HepG2 (cell line): Measurements from ENCODE around the gene SAMD8. TPM values are rescaled to one million over a fixed set of nuclear protein-coding genes. Genes with fewer than 3 reads are reported as not detected.
A peak's percentile ranks its signal among the peaks of the same experiment; 100 is the strongest.

Experiments used
- ATAC-seq: fragments of 200-7000 bp; cut with Tn5 transposase; 3 replicates; pipeline ENCODE4 v1.9.1; 2020; ENCODE audit warnings: mild to moderate bottlenecking, moderate library complexity
- BruUV-seq: library from RNA; stranded (reverse); fragments of 400-500 nt; replicated peaks from 2 replicates; lab custom pipeline; 2021; lab: Mats Ljungman, UMichigan
- CTCF ChIA-PET: fragments of 300-600 bp; formaldehyde crosslinking; extraction: SDS; loops from one replicate; lab custom pipeline; 2021; ENCODE audit warnings: low total read pairs, inconsistent platforms, low intra/inter-chr PET ratio; lab: Yijun Ruan, JAX
- POLR2A ChIA-PET: fragments of 350-600 bp; sonication (Branson Sonifier 250); formaldehyde crosslinking; loops from one replicate; lab custom pipeline; 2020; ENCODE audit warnings: antibody characterized with exemption, inconsistent platforms; lab: Yijun Ruan, JAX
- DNase-seq: peaks from one replicate; pipeline ENCODE4 v3.0.0-alpha.2; 2015; ENCODE audit warnings: low spot score
- FAIRE-seq: peaks from 3 replicates; lab custom pipeline; 2011; peaks lifted over from hg19 to GRCh38; lab: Jason Lieb, UNC
- H2AFZ ChIP-seq: one replicate; pipeline ENCODE4 v1.6.1; 2011; ENCODE audit warnings: low read length, inconsistent platforms
- H3K27ac ChIP-seq: fragments of 300-600 bp; 3 replicates; pipeline ENCODE4 v1.8.0; 2011; ENCODE audit warnings: mixed run types, mild to moderate bottlenecking, mixed read lengths, low read length, inconsistent platforms; ENCODE audit not compliant: insufficient read depth; ENCODE audit errors: extremely low read length
- H3K27me3 ChIP-seq, 2 experiments: fragments of 200-600 bp in 1 of 2; 2 replicates in 1 of 2; 3 replicates in 1 of 2; pipeline versions ENCODE4 v1.6.0 to v1.8.0; 2011; ENCODE audit warnings: low read length in 2 of 2, mild to moderate bottlenecking in 2 of 2, moderate library complexity in 2 of 2, inconsistent platforms in 1 of 2; ENCODE audit not compliant: insufficient read depth in 2 of 2, control insufficient read depth in 1 of 2
- H3K36me3 ChIP-seq, 2 experiments: fragments of 200-600 bp in 1 of 2; replicated peaks in 1 of 2; 2 replicates in 1 of 2; 3 replicates in 1 of 2; pipeline versions ENCODE4 v1.5.1 to v1.8.0; 2011; ENCODE audit warnings: low read length in 2 of 2, inconsistent platforms in 1 of 2; ENCODE audit not compliant: insufficient read depth in 2 of 2, control insufficient read depth in 1 of 2
- H3K4me1 ChIP-seq: 2 replicates; pipeline ENCODE4 v1.5.1; 2012; ENCODE audit warnings: low read length, inconsistent platforms; ENCODE audit not compliant: insufficient read depth
- H3K4me2 ChIP-seq: 2 replicates; pipeline ENCODE4 v1.6.0; 2011; ENCODE audit warnings: low read depth, low read length, inconsistent platforms
- H3K4me3 ChIP-seq, 3 experiments: fragments of 200-600 bp in 1 of 3; sonication (generic), shearing (Covaris generic) in 1 of 3; replicated peaks in 1 of 3; 2 replicates each; pipeline ENCODE4 v1.5.1; 2011 to 2016; ENCODE audit warnings: low read length in 3 of 3, inconsistent platforms in 2 of 3, low read depth in 2 of 3, mild to moderate bottlenecking in 2 of 3, control low read depth in 1 of 3, mixed read lengths in 1 of 3; ENCODE audit not compliant: insufficient read depth in 1 of 3
- H3K79me2 ChIP-seq: one replicate; pipeline ENCODE4 v1.6.1; 2011; ENCODE audit warnings: low read length, inconsistent platforms; ENCODE audit not compliant: insufficient read depth
- H3K9ac ChIP-seq: 2 replicates; pipeline ENCODE4 v1.6.0; 2011; ENCODE audit warnings: mild to moderate bottlenecking, low read depth, low read length, inconsistent platforms; ENCODE audit not compliant: insufficient read depth
- H3K9me3 ChIP-seq: 2 replicates; pipeline ENCODE4 v1.5.1; 2012; ENCODE audit warnings: mild to moderate bottlenecking, low read length
- H4K20me1 ChIP-seq: 2 replicates; pipeline ENCODE4 v1.6.0; 2011; ENCODE audit warnings: inconsistent platforms, mild to moderate bottlenecking, low read length, moderate library complexity; ENCODE audit not compliant: insufficient read depth
- CHCHD3 ChIP-seq: sonication (generic); formaldehyde crosslinking; IDR thresholded peaks from 2 replicates; pipeline ENCODE4 v1.8.0; 2022; ENCODE audit warnings: mild to moderate bottlenecking, missing genetic modification reagents, moderate library complexity
- FOSL2 ChIP-seq: sonication (generic); formaldehyde crosslinking; IDR thresholded peaks from 2 replicates; pipeline ENCODE4 v1.4.0; 2020; ENCODE audit warnings: missing genetic modification reagents
- FOXA1 ChIP-seq, 2 experiments: fragments of 450-650 bp in 1 of 2; sonication (generic) in 1 of 2; formaldehyde crosslinking in 1 of 2; IDR thresholded peaks; 2 replicates each; pipeline versions ENCODE4 v1.4.0 to v1.6.1; 2016 to 2020; ENCODE audit warnings: missing genetic modification reagents in 1 of 2
- FOXA3 ChIP-seq: IDR thresholded peaks from 2 replicates; pipeline ENCODE4 v1.6.1; 2016; ENCODE audit warnings: missing genetic modification reagents, missing compliant biosample characterization
- SAP130 ChIP-seq: IDR thresholded peaks from 2 replicates; pipeline ENCODE4 v1.6.1; 2016; ENCODE audit warnings: low read depth
- SP4 ChIP-seq: sonication (generic); formaldehyde crosslinking; IDR thresholded peaks from 2 replicates; pipeline ENCODE4 v1.8.1; 2023; ENCODE audit warnings: mild to moderate bottlenecking, missing genetic modification reagents
- ZNF441 ChIP-seq: sonication (generic); formaldehyde crosslinking; IDR thresholded peaks from 2 replicates; pipeline ENCODE4 v1.7.0; 2021; ENCODE audit warnings: missing genetic modification reagents, borderline replicate concordance
- ZNF709 ChIP-seq: sonication (generic); formaldehyde crosslinking; IDR thresholded peaks from 2 replicates; pipeline ENCODE4 v1.5.0; 2020; ENCODE audit warnings: mild to moderate bottlenecking, missing genetic modification reagents
- ZNF879 ChIP-seq: sonication (generic); formaldehyde crosslinking; IDR thresholded peaks from 2 replicates; pipeline ENCODE4 v1.8.1; 2023; ENCODE audit warnings: missing genetic modification reagents
- WGBS: methylation state at CpG from one replicate; pipeline ENCODE4 v1.1.6; 2017; ENCODE audit warnings: low lambda C conversion rate; 5-methylcytosine and 5-hydroxymethylcytosine counted together
- in situ Hi-C: cut with HindIII; loops from 2 replicates; pipeline ENCODE4 v1.10.0; 2017; ENCODE audit warnings: low pct_unique_long_range_greater_than_20kb; ENCODE audit not compliant: extremely low pct_ligation_motif_present
- intact Hi-C: fragments of 100-400 bp; cut with micrococcal nuclease; formaldehyde crosslinking; loops from one replicate; pipeline ENCODE4 v1.10.0; 2022; ENCODE audit not compliant: unreplicated experiment
- polyA plus RNA-seq, 8 experiments: library from polyadenylated mRNA; depleted of rRNA in 3 of 8; stranded (reverse) in 7 of 8; unstranded in 1 of 8; fragments of >200 nt; fragmentation: Illumina TruSeq in 4 of 8; extraction: Trizol in 4 of 8; gene quantifications; 2 replicates each; pipeline versions ENCODE4 v1.2.1 to v1.2.3, GENCODE V29; 2011 to 2016; ENCODE audit warnings: low read depth in 4 of 8, missing spikeins in 1 of 8, mixed read lengths in 1 of 8; ENCODE audit not compliant: insufficient read depth in 1 of 8
- total RNA-seq, 5 experiments: library from RNA; depleted of rRNA; stranded (reverse); fragments of >200 nt; fragmentation: Illumina TruSeq; extraction: Trizol; gene quantifications; 2 replicates each; pipeline ENCODE4 v1.2.3, GENCODE V29; 2016; ENCODE audit warnings: low read depth in 1 of 5
- TF ChIP-seq, protein P1 (sequence below): sonication (generic); formaldehyde crosslinking; IDR thresholded peaks from 2 replicates; pipeline ENCODE4 v1.8.0; 2022; ENCODE audit warnings: mild to moderate bottlenecking, missing genetic modification reagents; ENCODE audit not compliant: insufficient replicate concordance
- TF ChIP-seq, protein P2 (sequence below): sonication (generic); formaldehyde crosslinking; IDR thresholded peaks from 2 replicates; pipeline ENCODE4 v1.4.0; 2020; ENCODE audit warnings: missing genetic modification reagents
- TF ChIP-seq, protein P3 (sequence below): IDR thresholded peaks from 2 replicates; pipeline ENCODE4 v1.6.1; 2012; ENCODE audit warnings: low read length, improper control_type of control experiment

The SAMD8 gene
- total and polyA plus RNA-seq, 2 of the 13 experiments (the other 11 are each of a cell fraction or from before 2014, with no cell fraction given) = 10.4 to 13.2 TPM

DNA sequence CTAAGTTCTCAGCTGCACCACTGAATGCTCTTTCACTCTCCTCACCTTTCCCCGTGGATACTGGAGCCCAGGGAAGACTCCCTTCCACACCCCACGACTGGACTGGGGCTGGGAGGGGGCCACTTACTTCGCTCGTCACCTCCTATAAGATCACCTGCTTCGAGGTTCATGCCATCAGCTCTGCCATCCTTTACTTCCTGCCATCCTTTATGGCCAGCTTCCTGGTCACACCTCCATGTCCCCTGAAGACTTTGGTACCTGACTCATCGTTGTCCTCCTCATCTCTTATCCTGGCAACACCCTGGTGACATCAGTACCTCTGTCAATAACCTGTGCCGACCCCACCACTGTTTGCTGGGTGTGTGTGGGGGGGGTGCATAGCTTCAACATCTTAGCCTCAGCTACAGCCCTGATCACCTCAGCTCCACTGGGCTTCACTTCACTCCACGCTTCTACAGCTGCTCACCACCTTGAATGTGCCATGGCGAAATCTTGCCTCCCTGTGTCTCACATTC lies 90.4 kb downstream of the SAMD8 start:
- no peaks in the 10 kb centered on the region for H3K27me3 ChIP-seq
- H2AFZ ChIP-seq = no peak overlapping the region
- no peak overlapping the region for H3K4me3 ChIP-seq
- H3K9me3 ChIP-seq = no peaks in the 10 kb centered on the region
- no peak overlapping the region for H3K9ac ChIP-seq
- ATAC-seq (peak; percentile 40), DNase-seq (peak; percentile 45), FAIRE-seq (no peak)
- no peaks in the 10 kb centered on the region for H4K20me1 ChIP-seq
- ChIA-PET CTCF (no interaction called here), POLR2A (interaction anchor here (1.8 to 2.2 kb wide), 2 partner anchors 9 to 14 kb away, joined by 8 to 9 read pairs; partner anchors contain the start of gene VDAC2)
- in situ Hi-C loops = no loop called here
- no peaks in the 10 kb centered on the region for H3K79me2 ChIP-seq
- WGBS = 51% methylated on average over 9 of the region's 9 CpGs
- no peak overlapping the region for H3K4me2 ChIP-seq
- no peaks in the 10 kb centered on the region for H3K36me3 ChIP-seq
- TF ChIP-seq SP4 (CRISPR knock-in tag) = 0 out of 2 replicates have a peak, but pooled peaks have one; percentile 32
- TF ChIP-seq ZNF441 (CRISPR knock-in tag) = no peak
- no peak for TF ChIP-seq FOXA1 (IDR thresholded peaks at IDR 0.05)
- peak; percentile 47; the same call in 1 of the 2 replicates for TF ChIP-seq FOXA1 (CRISPR knock-in tag; IDR thresholded peaks at IDR 0.05)
- peak; percentile 59 for TF ChIP-seq FOSL2 (CRISPR knock-in tag)
- 0 out of 2 replicates have a peak, but pooled peaks have one; percentile 10 for TF ChIP-seq SAP130 (CRISPR knock-in tag)
- TF ChIP-seq, protein P1, sequence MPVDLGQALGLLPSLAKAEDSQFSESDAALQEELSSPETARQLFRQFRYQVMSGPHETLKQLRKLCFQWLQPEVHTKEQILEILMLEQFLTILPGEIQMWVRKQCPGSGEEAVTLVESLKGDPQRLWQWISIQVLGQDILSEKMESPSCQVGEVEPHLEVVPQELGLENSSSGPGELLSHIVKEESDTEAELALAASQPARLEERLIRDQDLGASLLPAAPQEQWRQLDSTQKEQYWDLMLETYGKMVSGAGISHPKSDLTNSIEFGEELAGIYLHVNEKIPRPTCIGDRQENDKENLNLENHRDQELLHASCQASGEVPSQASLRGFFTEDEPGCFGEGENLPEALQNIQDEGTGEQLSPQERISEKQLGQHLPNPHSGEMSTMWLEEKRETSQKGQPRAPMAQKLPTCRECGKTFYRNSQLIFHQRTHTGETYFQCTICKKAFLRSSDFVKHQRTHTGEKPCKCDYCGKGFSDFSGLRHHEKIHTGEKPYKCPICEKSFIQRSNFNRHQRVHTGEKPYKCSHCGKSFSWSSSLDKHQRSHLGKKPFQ (CRISPR knock-in tag) = no peak
- TF ChIP-seq, protein P2, sequence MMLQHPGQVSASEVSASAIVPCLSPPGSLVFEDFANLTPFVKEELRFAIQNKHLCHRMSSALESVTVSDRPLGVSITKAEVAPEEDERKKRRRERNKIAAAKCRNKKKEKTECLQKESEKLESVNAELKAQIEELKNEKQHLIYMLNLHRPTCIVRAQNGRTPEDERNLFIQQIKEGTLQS = peak; percentile 54; the same call in 1 of the 2 replicates
- no peak for TF ChIP-seq ZNF879
- TF ChIP-seq, protein P3, sequence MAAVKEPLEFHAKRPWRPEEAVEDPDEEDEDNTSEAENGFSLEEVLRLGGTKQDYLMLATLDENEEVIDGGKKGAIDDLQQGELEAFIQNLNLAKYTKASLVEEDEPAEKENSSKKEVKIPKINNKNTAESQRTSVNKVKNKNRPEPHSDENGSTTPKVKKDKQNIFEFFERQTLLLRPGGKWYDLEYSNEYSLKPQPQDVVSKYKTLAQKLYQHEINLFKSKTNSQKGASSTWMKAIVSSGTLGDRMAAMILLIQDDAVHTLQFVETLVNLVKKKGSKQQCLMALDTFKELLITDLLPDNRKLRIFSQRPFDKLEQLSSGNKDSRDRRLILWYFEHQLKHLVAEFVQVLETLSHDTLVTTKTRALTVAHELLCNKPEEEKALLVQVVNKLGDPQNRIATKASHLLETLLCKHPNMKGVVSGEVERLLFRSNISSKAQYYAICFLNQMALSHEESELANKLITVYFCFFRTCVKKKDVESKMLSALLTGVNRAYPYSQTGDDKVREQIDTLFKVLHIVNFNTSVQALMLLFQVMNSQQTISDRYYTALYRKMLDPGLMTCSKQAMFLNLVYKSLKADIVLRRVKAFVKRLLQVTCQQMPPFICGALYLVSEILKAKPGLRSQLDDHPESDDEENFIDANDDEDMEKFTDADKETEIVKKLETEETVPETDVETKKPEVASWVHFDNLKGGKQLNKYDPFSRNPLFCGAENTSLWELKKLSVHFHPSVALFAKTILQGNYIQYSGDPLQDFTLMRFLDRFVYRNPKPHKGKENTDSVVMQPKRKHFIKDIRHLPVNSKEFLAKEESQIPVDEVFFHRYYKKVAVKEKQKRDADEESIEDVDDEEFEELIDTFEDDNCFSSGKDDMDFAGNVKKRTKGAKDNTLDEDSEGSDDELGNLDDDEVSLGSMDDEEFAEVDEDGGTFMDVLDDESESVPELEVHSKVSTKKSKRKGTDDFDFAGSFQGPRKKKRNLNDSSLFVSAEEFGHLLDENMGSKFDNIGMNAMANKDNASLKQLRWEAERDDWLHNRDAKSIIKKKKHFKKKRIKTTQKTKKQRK = no peak
- TF ChIP-seq FOXA3 (CRISPR knock-in tag) = no peak
- 0 out of 2 replicates have a peak, but pooled peaks have one; percentile 31 for TF ChIP-seq ZNF709 (CRISPR knock-in tag)
- TF ChIP-seq CHCHD3 (CRISPR knock-in tag) = no peak
- H3K27ac ChIP-seq = no peak overlapping the region
- peaks cover 23% of the 10 kb centered on the region for H3K4me1 ChIP-seq
- no TSS peak for BruUV-seq
- intact Hi-C loops = no loop called here
